ENCODE measurements around the gene RFNG. TPM values are rescaled to one million over a fixed set of nuclear protein-coding genes. Genes with fewer than 3 reads are reported as not detected.

Gene RFNG
- total and polyA plus RNA-seq, 2 of the 13 experiments (the other 11 are each of a cell fraction or from before 2014, with no cell fraction given): 61.4 to 64.0 TPM

DNA sequence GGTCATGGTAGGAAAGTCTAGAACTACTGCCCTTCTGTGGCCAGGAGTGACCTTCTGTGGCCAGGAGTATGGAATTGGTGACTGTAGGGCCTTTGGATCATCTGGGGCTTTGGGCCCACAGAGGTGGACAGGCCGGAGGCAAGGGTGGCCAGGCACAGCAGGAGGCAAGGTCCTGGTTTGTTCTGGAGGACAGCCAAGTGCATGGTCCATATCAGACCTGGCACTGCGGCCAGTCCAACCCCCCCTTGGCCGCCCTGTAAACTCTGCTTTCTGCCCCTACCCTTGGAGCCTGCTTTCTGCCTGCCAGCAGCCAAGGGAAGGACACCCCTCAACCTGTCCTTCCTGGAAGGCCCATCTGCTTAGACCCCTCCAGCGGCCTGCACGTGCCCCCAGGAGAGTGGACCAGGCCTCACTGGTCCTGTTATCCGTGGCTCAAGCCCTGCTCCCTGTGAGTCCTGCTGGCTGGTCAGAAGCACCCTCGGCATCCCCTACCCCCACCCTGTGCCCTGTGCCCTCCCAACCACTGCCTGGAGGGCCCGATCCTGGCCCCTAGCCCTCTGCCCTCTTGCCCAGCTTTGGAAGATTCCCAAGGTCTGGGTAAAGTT is 11.8 kb downstream of the RFNG start (continued):
- TF ChIP-seq ZNF556 (CRISPR knock-in tag; IDR thresholded peaks at IDR 0.05; ENCODE audit: borderline replicate concordance) (0 out of 2 replicates have a peak, but pooled peaks have one; percentile 73), ZMYM3 (CRISPR knock-in tag; IDR thresholded peaks at IDR 0.05) (peak; percentile 38; the same call in 1 of the 2 replicates), ZNF644 (CRISPR knock-in tag; IDR thresholded peaks at IDR 0.05; ENCODE audit: low read depth) (0 out of 2 replicates have a peak, but pooled peaks have one; percentile 65), ZBTB37 (CRISPR knock-in tag; IDR thresholded peaks at IDR 0.05) (peak; percentile 90), ZZZ3 (CRISPR knock-in tag; IDR thresholded peaks at IDR 0.05; ENCODE audit: borderline replicate concordance) (0 out of 2 replicates have a peak, but pooled peaks have one; percentile 30), GATAD2A (CRISPR knock-in tag; IDR thresholded peaks at IDR 0.05) (peak; percentile 55), ZNF430 (CRISPR knock-in tag; IDR thresholded peaks at IDR 0.05) (peak; percentile 50; the same call in 1 of the 2 replicates), NCOA5 (CRISPR knock-in tag; IDR thresholded peaks at IDR 0.05) (no peak), HNF4G (IDR thresholded peaks at IDR 0.05; ENCODE audit: borderline replicate concordance, low read depth, low read length) (peak; percentile 37; the same call in 1 of the 2 replicates), HNF4G (CRISPR knock-in tag; IDR thresholded peaks at IDR 0.05; ENCODE audit: borderline replicate concordance, low read depth) (no peak), TFAP4 (IDR thresholded peaks at IDR 0.05; ENCODE audit: borderline replicate concordance, low read depth) (peak; percentile 50; the same call in 1 of the 2 replicates), HINFP (CRISPR knock-in tag; IDR thresholded peaks at IDR 0.05; ENCODE audit: low read depth) (peak; percentile 65; the same call in 1 of the 2 replicates), ZNF44 (CRISPR knock-in tag; IDR thresholded peaks at IDR 0.05) (no peak), ZBTB4 (CRISPR knock-in tag; IDR thresholded peaks at IDR 0.05; ENCODE audit: borderline replicate concordance) (no peak), TAF15 (IDR thresholded peaks at IDR 0.05; ENCODE audit: low read depth, low read length, poor library complexity, severe bottlenecking) (no peak), ZFY (CRISPR knock-in tag; IDR thresholded peaks at IDR 0.05) (peak; percentile 73; the same call in 1 of the 2 replicates), KDM4B (CRISPR knock-in tag; IDR thresholded peaks at IDR 0.05) (0 out of 2 replicates have a peak, but pooled peaks have one; percentile 16), NFKB2 (CRISPR knock-in tag; IDR thresholded peaks at IDR 0.05; ENCODE audit: borderline replicate concordance) (peak; percentile 61; the same call in 1 of the 2 replicates)
- TF ChIP-seq, protein P1, sequence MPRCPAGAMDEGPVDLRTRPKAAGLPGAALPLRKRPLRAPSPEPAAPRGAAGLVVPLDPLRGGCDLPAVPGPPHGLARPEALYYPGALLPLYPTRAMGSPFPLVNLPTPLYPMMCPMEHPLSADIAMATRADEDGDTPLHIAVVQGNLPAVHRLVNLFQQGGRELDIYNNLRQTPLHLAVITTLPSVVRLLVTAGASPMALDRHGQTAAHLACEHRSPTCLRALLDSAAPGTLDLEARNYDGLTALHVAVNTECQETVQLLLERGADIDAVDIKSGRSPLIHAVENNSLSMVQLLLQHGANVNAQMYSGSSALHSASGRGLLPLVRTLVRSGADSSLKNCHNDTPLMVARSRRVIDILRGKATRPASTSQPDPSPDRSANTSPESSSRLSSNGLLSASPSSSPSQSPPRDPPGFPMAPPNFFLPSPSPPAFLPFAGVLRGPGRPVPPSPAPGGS (CRISPR knock-in tag; IDR thresholded peaks at IDR 0.05): 0 out of 2 replicates have a peak, but pooled peaks have one; percentile 24
- TF ChIP-seq, protein P2, sequence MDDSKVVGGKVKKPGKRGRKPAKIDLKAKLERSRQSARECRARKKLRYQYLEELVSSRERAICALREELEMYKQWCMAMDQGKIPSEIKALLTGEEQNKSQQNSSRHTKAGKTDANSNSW (CRISPR knock-in tag; IDR thresholded peaks at IDR 0.05; ENCODE audit: borderline replicate concordance): no peak
